Trophoblast cell (in vitro differentiated cells and primary cell): ENCODE data around the gene MAP1LC3A.

Experiments
- DNase-seq, 2 donors: peaks; one replicate each; pipeline ENCODE4 v3.0.0-alpha.2; 2016
- H2AFZ ChIP-seq: 2 replicates; pipeline ENCODE4 v1.6.1; 2013; ENCODE audit warnings: low read length, moderate library complexity, mild to moderate bottlenecking; ENCODE audit not compliant: insufficient read depth, poor library complexity
- H2AK5ac ChIP-seq: 2 replicates; pipeline ENCODE4 v1.6.1; 2013; ENCODE audit warnings: mild to moderate bottlenecking, low read length
- H2BK120ac ChIP-seq: 2 replicates; pipeline ENCODE4 v1.6.1; 2013; ENCODE audit warnings: low read length, mild to moderate bottlenecking, moderate library complexity; ENCODE audit not compliant: insufficient read depth, poor library complexity
- H2BK12ac ChIP-seq: 2 replicates; pipeline ENCODE4 v1.6.1; 2013; ENCODE audit warnings: mild to moderate bottlenecking, low read length, moderate library complexity
- H2BK5ac ChIP-seq: 2 replicates; pipeline ENCODE4 v1.6.1; 2013; ENCODE audit warnings: low read length, low read depth, moderate library complexity, mild to moderate bottlenecking; ENCODE audit not compliant: poor library complexity
- H3K14ac ChIP-seq: 2 replicates; pipeline ENCODE4 v1.6.1; 2013; ENCODE audit warnings: mild to moderate bottlenecking, low read length
- H3K18ac ChIP-seq: 2 replicates; pipeline ENCODE4 v1.6.1; 2013; ENCODE audit warnings: mild to moderate bottlenecking, low read length
- H3K23ac ChIP-seq: 2 replicates; pipeline ENCODE4 v1.6.1; 2013; ENCODE audit warnings: low read length
- H3K27ac ChIP-seq: 2 replicates; pipeline ENCODE4 v1.5.1; 2013; ENCODE audit warnings: low read depth, mild to moderate bottlenecking, inconsistent platforms, low read length, moderate library complexity
- H3K27me3 ChIP-seq: 2 replicates; pipeline ENCODE4 v1.6.1; 2013; ENCODE audit warnings: inconsistent platforms, mild to moderate bottlenecking, low read length, moderate library complexity; ENCODE audit not compliant: insufficient read depth
- H3K36me3 ChIP-seq, 2 experiments: 1 replicate in 1 of 2; 2 replicates in 1 of 2; pipeline ENCODE4 v1.6.1; 2013; ENCODE audit warnings: low read length in 2 of 2, mild to moderate bottlenecking in 2 of 2, moderate library complexity in 1 of 2; ENCODE audit not compliant: insufficient read depth in 2 of 2, control insufficient read depth in 1 of 2
- H3K4ac ChIP-seq: 2 replicates; pipeline ENCODE4 v1.6.1; 2013; ENCODE audit warnings: low read depth, mild to moderate bottlenecking, low read length, moderate library complexity
- H3K4me1 ChIP-seq, 2 experiments: 1 replicate in 1 of 2; 2 replicates in 1 of 2; pipeline ENCODE4 v1.6.1; 2013; ENCODE audit warnings: low read length in 2 of 2, mild to moderate bottlenecking in 2 of 2, moderate library complexity in 1 of 2; ENCODE audit not compliant: insufficient read depth in 2 of 2, control insufficient read depth in 1 of 2
- H3K4me2 ChIP-seq: 2 replicates; pipeline ENCODE4 v1.6.1; 2013; ENCODE audit warnings: inconsistent platforms, mild to moderate bottlenecking, low read length, moderate library complexity
- H3K4me3 ChIP-seq: 2 replicates; pipeline ENCODE4 v1.5.1; 2013; ENCODE audit warnings: mild to moderate bottlenecking, low read depth, low read length, inconsistent platforms
- H3K79me1 ChIP-seq: one replicate; pipeline ENCODE4 v1.6.1; 2013; ENCODE audit warnings: low read length
- H3K79me2 ChIP-seq: 2 replicates; pipeline ENCODE4 v1.6.1; 2013; ENCODE audit warnings: low read length, mild to moderate bottlenecking; ENCODE audit not compliant: control insufficient read depth, insufficient read depth, poor library complexity
- H3K9ac ChIP-seq: 2 replicates; pipeline ENCODE4 v1.6.1; 2013; ENCODE audit warnings: mild to moderate bottlenecking, low read length
- H3K9me3 ChIP-seq: 2 replicates; pipeline ENCODE4 v1.6.1; 2013; ENCODE audit warnings: low read depth, mild to moderate bottlenecking, control low read depth, inconsistent platforms, low read length; ENCODE audit not compliant: insufficient read depth
- H4K12ac ChIP-seq: 2 replicates; pipeline ENCODE4 v1.6.1; 2013; ENCODE audit warnings: low read depth, mild to moderate bottlenecking, low read length, moderate library complexity
- H4K8ac ChIP-seq: 2 replicates; pipeline ENCODE4 v1.6.1; 2013; ENCODE audit warnings: low read depth, mild to moderate bottlenecking, low read length, moderate library complexity
- H4K91ac ChIP-seq: one replicate; pipeline ENCODE4 v1.6.1; 2013; ENCODE audit warnings: low read depth, mild to moderate bottlenecking, low read length, moderate library complexity
- WGBS: extraction: QIAGEN DNeasy Blood & Tissue Kit; methylation state at CpG from one replicate; pipeline ENCODE4 v1.1.7; 2013; ENCODE audit warnings: missing lambda C conversion rate; ENCODE audit not compliant: insufficient read length, insufficient coverage; ENCODE audit errors: extremely low coverage; 5-methylcytosine and 5-hydroxymethylcytosine counted together

The MAP1LC3A gene

GRCh38 chr20:34530342-34530741, 28.2 kb upstream of the MAP1LC3A start:
- H2BK5ac ChIP-seq = no peak overlapping the region
- H2AK5ac ChIP-seq = no peak overlapping the region
- no peak for DNase-seq
- peaks cover 2% of the 10 kb centered on the region for H3K9me3 ChIP-seq
- H4K12ac ChIP-seq = no peak overlapping the region
- H3K27ac ChIP-seq = no peak overlapping the region
- H3K36me3 ChIP-seq = peaks cover 59 to 74% of the 10 kb centered on the region in 2 experiments
- no CpG with 5 or more reads among the region's 5 CpGs for WGBS
- H2AFZ ChIP-seq = no peak overlapping the region
- H3K4ac ChIP-seq = no peak overlapping the region
- H3K79me2 ChIP-seq = no peaks in the 10 kb centered on the region
- H4K91ac ChIP-seq = no peak overlapping the region
- H3K4me1 ChIP-seq = peaks cover 4 to 15% of the 10 kb centered on the region in 2 experiments
- H3K27me3 ChIP-seq = no peaks in the 10 kb centered on the region
- no peaks in the 10 kb centered on the region for H3K79me1 ChIP-seq
- no peak overlapping the region for H4K8ac ChIP-seq
- no peak overlapping the region for H3K4me3 ChIP-seq
- H3K9ac ChIP-seq = no peak overlapping the region
- H3K23ac ChIP-seq = no peak overlapping the region
- no peak overlapping the region for H3K14ac ChIP-seq
- H2BK120ac ChIP-seq = no peak overlapping the region
- H3K18ac ChIP-seq = no peak overlapping the region
- no peak overlapping the region for H2BK12ac ChIP-seq
- no peak overlapping the region for H3K4me2 ChIP-seq

- H4K12ac ChIP-seq = no peak overlapping the region
- no peak overlapping the region for H3K4me3 ChIP-seq
- H3K9ac ChIP-seq = no peak overlapping the region
- no peak overlapping the region for H2BK12ac ChIP-seq
- H3K23ac ChIP-seq = peak overlapping the region; percentile 42
- H2AK5ac ChIP-seq = no peak overlapping the region
- H3K4ac ChIP-seq = no peak overlapping the region
- H3K9me3 ChIP-seq = peaks cover 2% of the 10 kb centered on the region
- H3K4me1 ChIP-seq = peaks cover 0 to 4% of the 10 kb centered on the region in 2 experiments
- H4K8ac ChIP-seq = no peak overlapping the region
- H2AFZ ChIP-seq = no peak overlapping the region
- peaks cover 71 to 79% of the 10 kb centered on the region in 2 experiments for H3K36me3 ChIP-seq
- H3K27me3 ChIP-seq = no peaks in the 10 kb centered on the region
- H3K79me2 ChIP-seq = no peaks in the 10 kb centered on the region
- no peak overlapping the region for H3K27ac ChIP-seq
- H3K79me1 ChIP-seq = no peaks in the 10 kb centered on the region
- no peak overlapping the region for H3K4me2 ChIP-seq
- DNase-seq = no peak
- no peak overlapping the region for H4K91ac ChIP-seq
- no peak overlapping the region for H3K14ac ChIP-seq
- no CpG with 5 or more reads among the region's 8 CpGs for WGBS
- no peak overlapping the region for H2BK5ac ChIP-seq
- no peak overlapping the region for H2BK120ac ChIP-seq
- no peak overlapping the region for H3K18ac ChIP-seq
Measured at GRCh38 chr20:34531608-34532265, 26.8 kb upstream of the MAP1LC3A start.

GRCh38 chr20:34532320-34532719, 26.2 kb upstream of the MAP1LC3A start:
- Histone ChIP-seq H3K23ac (no peak overlapping the region), H3K4me1 (no peaks in the 10 kb centered on the region), H3K14ac (no peak overlapping the region), H4K8ac (no peak overlapping the region), H3K79me1 (no peaks in the 10 kb centered on the region), H3K9me3 (peaks cover 2% of the 10 kb centered on the region), H4K12ac (no peak overlapping the region), H3K4me2 (no peak overlapping the region), H3K27me3 (no peaks in the 10 kb centered on the region), H3K18ac (no peak overlapping the region), H2BK5ac (no peak overlapping the region), H3K36me3 (peaks cover 73 to 79% of the 10 kb centered on the region in 2 experiments), H4K91ac (no peak overlapping the region), H3K27ac (no peak overlapping the region), H2AK5ac (no peak overlapping the region), H2BK12ac (no peak overlapping the region), H3K4ac (no peak overlapping the region), H2AFZ (no peak overlapping the region), H3K4me3 (no peak overlapping the region), H2BK120ac (no peak overlapping the region), H3K79me2 (no peaks in the 10 kb centered on the region), H3K9ac (no peak overlapping the region)
- no peak for DNase-seq
- WGBS = no CpG with 5 or more reads among the region's 8 CpGs

GRCh38 chr20:34532756-34533155, 25.8 kb upstream of the MAP1LC3A start:
- DNase-seq = no peak
- Histone ChIP-seq H3K27me3 (no peaks in the 10 kb centered on the region), H4K8ac (no peak overlapping the region), H3K18ac (no peak overlapping the region), H3K27ac (no peak overlapping the region), H3K23ac (no peak overlapping the region), H4K91ac (no peak overlapping the region), H3K4me1 (no peaks in the 10 kb centered on the region), H2AFZ (no peak overlapping the region), H2BK5ac (no peak overlapping the region), H2AK5ac (no peak overlapping the region), H3K79me2 (no peaks in the 10 kb centered on the region), H3K4ac (no peak overlapping the region), H3K9ac (no peak overlapping the region), H2BK12ac (no peak overlapping the region), H3K14ac (no peak overlapping the region), H3K4me2 (no peak overlapping the region), H3K36me3 (peaks cover 76 to 79% of the 10 kb centered on the region in 2 experiments), H2BK120ac (no peak overlapping the region), H3K9me3 (peaks cover 2% of the 10 kb centered on the region), H3K4me3 (no peak overlapping the region), H3K79me1 (no peaks in the 10 kb centered on the region), H4K12ac (no peak overlapping the region)
- WGBS = no CpG with 5 or more reads among the region's 7 CpGs
